Liver (tissue), 9 donors: ENCODE results near the gene TLE2. TPM values are rescaled to one million over a fixed set of nuclear protein-coding genes. Genes with fewer than 3 reads are reported as not detected.
A peak's percentile ranks its signal among the peaks of the same experiment; 100 is the strongest.

ENCODE experiments used
- DNase-seq: peaks from one replicate; pipeline ENCODE4 v3.0.0-alpha.2; 2017; ENCODE audit warnings: low spot score
- H3K27ac ChIP-seq, 2 donors: one replicate each; pipeline ENCODE4 v1.7.0; 2013; ENCODE audit warnings: inconsistent platforms in 2 of 2, low read length in 2 of 2, control low read depth in 1 of 2, low read depth in 1 of 2, mild to moderate bottlenecking in 1 of 2
- H3K27me3 ChIP-seq, 4 donors: one replicate each; pipeline versions ENCODE4 v1.6.1 to v1.7.0; 2013; ENCODE audit warnings: low read length in 3 of 4, inconsistent platforms in 1 of 4, mild to moderate bottlenecking in 1 of 4, moderate library complexity in 1 of 4; ENCODE audit not compliant: control insufficient read depth in 4 of 4, insufficient read depth in 4 of 4
- H3K36me3 ChIP-seq, 4 donors: one replicate each; pipeline versions ENCODE4 v1.6.1 to v1.7.0; 2013; ENCODE audit warnings: low read length in 3 of 4, mild to moderate bottlenecking in 3 of 4, low read depth in 1 of 4, moderate library complexity in 1 of 4; ENCODE audit not compliant: control insufficient read depth in 4 of 4, insufficient read depth in 3 of 4
- H3K4me1 ChIP-seq, 4 donors: one replicate each; pipeline versions ENCODE4 v1.6.1 to v1.7.0; 2013; ENCODE audit warnings: low read length in 3 of 4, mild to moderate bottlenecking in 3 of 4, moderate library complexity in 1 of 4; ENCODE audit not compliant: control insufficient read depth in 4 of 4, insufficient read depth in 4 of 4
- H3K4me3 ChIP-seq, 3 donors: one replicate each; pipeline versions ENCODE4 v1.6.1 to v1.7.0; 2013; ENCODE audit warnings: low read length in 3 of 3, control low read depth in 1 of 3, low read depth in 1 of 3, mild to moderate bottlenecking in 1 of 3
- H3K9ac ChIP-seq, 2 donors: one replicate each; pipeline ENCODE4 v1.7.0; 2013; ENCODE audit warnings: low read length in 2 of 2, mild to moderate bottlenecking in 2 of 2, moderate library complexity in 2 of 2, control low read depth in 1 of 2, low read depth in 1 of 2
- H3K9me3 ChIP-seq, 4 donors: one replicate each; pipeline versions ENCODE4 v1.6.1 to v1.7.0; 2013; ENCODE audit warnings: low read length in 3 of 4; ENCODE audit not compliant: control insufficient read depth in 4 of 4
- FOXA2 ChIP-seq: IDR thresholded peaks from 2 replicates; pipeline ENCODE4 v1.6.1; 2016; ENCODE audit warnings: antibody characterized with exemption
- GABPA ChIP-seq, 2 donors: IDR thresholded peaks in 1 of 2; conservative IDR thresholded peaks in 1 of 2; 2 replicates each; pipeline ENCODE4 v1.6.1; 2016; ENCODE audit warnings: antibody characterized with exemption in 2 of 2, mild to moderate bottlenecking in 1 of 2, moderate library complexity in 1 of 2
- HNF4A ChIP-seq, 2 donors: conservative IDR thresholded peaks; 2 replicates each; pipeline ENCODE4 v1.6.1; 2016; ENCODE audit warnings: antibody characterized with exemption in 2 of 2, mild to moderate bottlenecking in 2 of 2
- HNF4G ChIP-seq: IDR thresholded peaks from 2 replicates; pipeline ENCODE4 v1.6.1; 2016; ENCODE audit warnings: antibody characterized with exemption
- NR2F2 ChIP-seq: IDR thresholded peaks from 2 replicates; pipeline ENCODE4 v1.6.1; 2016; ENCODE audit warnings: antibody characterized with exemption
- SP1 ChIP-seq: IDR thresholded peaks from 2 replicates; pipeline ENCODE4 v1.6.1; 2018; ENCODE audit warnings: antibody characterized with exemption, mild to moderate bottlenecking
- YY1 ChIP-seq: IDR thresholded peaks from 2 replicates; pipeline ENCODE4 v1.6.1; 2016; ENCODE audit warnings: antibody characterized with exemption, mild to moderate bottlenecking
- WGBS: extraction: QIAGEN DNeasy Blood & Tissue Kit; methylation state at CpG from one replicate; pipeline ENCODE4 v1.1.7; 2013; 5-methylcytosine and 5-hydroxymethylcytosine counted together
- polyA plus RNA-seq, 2 donors: library from polyadenylated mRNA; stranded (reverse) in 1 of 2; unstranded in 1 of 2; fragments of 200-250 nt in 1 of 2; fragments of >200 nt in 1 of 2; fragmentation: Nextera tagmentation in 1 of 2; extraction: Ambion mirVana in 1 of 2; gene quantifications; one replicate each; pipeline versions ENCODE4 v1.2.1 to v1.2.3, GENCODE V29; 2013 to 2015
- total RNA-seq, 2 donors: library from RNA; depleted of rRNA; stranded (reverse); fragments of >200 nt; gene quantifications; one replicate each; pipeline ENCODE4 v1.2.3, GENCODE V29; 2014
- donor health status: healthy.
- donor health status: healthy.
- donor health status: healthy.
- donor health status: healthy.
- donor health status: healthy.

Gene TLE2
- total and polyA plus RNA-seq, 4 donors = 3.6 to 9.3 (median 5.8) TPM

DNA sequence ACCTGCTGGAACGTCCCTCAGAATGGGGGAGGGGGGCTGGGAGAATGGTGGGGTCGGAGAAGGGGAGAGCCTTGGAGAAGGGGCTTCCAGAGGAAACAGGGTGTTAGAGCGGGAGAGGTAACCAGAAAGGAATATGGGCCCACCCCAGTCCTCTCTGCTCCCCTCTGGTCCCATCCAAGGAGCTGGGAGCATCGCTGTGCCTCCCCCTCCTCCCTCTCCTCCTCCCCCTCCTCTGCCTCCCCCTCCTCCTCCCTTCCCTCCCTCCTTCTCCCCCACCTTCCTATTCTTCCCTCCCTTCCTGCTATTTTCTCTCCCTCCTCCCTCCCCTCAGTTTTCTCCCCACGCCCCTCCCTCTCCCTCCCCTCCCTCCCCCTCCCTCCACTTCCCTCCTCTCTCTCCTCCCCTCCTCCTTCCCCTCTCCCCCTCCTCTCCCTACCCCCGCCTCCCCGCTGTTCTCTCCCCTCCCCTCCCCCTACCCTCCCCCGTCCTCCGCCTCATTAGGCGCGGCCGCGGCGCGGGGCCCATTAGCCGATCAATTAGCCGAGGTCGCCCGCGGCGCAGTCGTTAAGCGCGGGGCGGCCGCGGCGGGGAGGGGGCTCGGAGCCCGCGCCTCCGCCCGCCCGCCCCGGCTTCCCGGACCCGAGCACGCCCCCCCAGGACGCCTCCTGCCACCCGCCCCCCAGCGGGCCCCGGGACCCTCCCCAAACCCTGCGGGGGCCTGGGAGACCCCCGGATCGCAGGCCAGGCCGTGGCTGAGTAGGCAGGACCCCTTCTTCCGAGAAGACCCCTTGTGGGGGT, 17.8 kb upstream of the TLE2 start:
- Histone ChIP-seq H3K4me1 (peaks cover 0 to 5% (median 3%) of the 10 kb centered on the region in 4 donors), H3K27me3 (no peaks in the 10 kb centered on the region), H3K27ac (no peak overlapping the region), H3K9me3 (no peaks in the 10 kb centered on the region), H3K4me3 (peak overlapping the region in 2 of 3 donors; percentile 22 to 27), H3K9ac (no peak overlapping the region), H3K36me3 (no peaks in the 10 kb centered on the region)
- 7% methylated on average over 47 of the region's 47 CpGs for WGBS
- no peak for DNase-seq
- TF ChIP-seq YY1 = no peak
- TF ChIP-seq NR2F2 = no peak
- no peak for TF ChIP-seq FOXA2

DNA sequence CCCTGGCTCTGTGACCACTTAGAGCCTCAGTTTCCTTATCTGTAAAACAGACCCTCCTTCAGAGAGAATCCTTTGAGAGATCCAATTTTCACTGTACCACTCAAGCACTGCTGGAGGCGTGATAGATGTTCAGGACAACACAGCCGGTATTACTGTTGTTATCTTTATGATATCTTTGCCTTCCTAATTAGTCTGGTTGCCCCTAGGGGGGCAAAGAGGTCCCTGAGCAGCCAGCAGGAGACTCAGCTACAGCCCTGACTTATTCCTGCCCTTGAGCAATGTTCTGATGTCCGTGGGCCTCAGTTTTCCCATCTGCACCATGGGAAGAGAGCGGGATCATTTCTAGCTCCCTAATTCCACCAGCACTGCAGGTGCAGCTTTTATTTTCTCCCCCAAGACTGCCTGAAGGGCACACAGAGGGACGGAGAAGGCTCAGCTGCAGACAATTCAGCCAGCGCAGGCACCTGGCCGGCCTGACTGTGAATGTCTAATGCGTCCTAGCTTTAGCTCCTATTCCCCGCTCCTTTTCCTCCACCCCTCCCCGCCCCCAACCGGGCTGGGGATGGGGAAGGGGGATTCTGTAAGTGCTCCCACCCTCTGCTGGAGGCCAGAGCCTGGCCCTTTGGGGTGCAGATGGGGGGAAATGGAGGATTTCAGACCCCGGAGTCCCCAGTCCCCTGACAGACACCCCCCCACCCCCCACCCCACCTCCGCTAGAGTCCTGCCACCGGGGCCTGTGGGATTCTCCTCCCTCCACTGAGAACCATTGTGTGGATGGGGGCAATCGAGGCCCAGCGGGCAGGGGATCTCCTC, 17.0 kb upstream of the TLE2 start:
- Histone ChIP-seq H3K27me3 (no peaks in the 10 kb centered on the region), H3K36me3 (no peaks in the 10 kb centered on the region), H3K9me3 (no peaks in the 10 kb centered on the region), H3K27ac (no peak overlapping the region), H3K9ac (no peak overlapping the region), H3K4me1 (peaks cover 0 to 5% (median 3%) of the 10 kb centered on the region in 4 donors), H3K4me3 (no peak overlapping the region)
- 70% methylated on average over 16 of the region's 16 CpGs for WGBS
- DNase-seq = no peak
- no peak for TF ChIP-seq HNF4G
- TF ChIP-seq SP1 = no peak
- no peak for TF ChIP-seq NR2F2

DNA sequence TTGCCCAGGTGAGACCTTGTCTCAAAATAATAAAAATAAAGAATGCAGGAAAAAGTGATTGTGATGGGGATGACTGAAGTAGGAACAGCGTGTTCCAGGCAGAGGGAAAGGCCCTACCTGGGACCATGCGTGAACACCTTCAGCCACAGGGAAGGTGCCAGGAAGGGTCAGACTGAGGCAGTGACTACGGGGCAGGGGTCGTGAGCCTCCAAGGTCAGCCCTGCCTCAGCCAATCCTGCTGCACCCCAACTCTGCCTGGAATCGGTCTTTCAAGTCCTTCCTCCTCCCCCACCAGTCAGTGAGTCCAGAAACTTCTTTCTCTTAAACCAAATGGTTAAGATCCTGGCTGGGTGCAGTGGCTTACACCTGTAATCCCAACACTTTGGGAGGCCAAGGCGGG, 16.1 kb upstream of the TLE2 start:
- no peak overlapping the region for H3K4me3 ChIP-seq
- TF ChIP-seq GABPA (IDR thresholded peaks at IDR 0.05 in 1 of 2, conservative IDR thresholded peaks at IDR 0.05 in 1 of 2) (no peak), HNF4A (conservative IDR thresholded peaks at IDR 0.05) (no peak), SP1 (no peak)
- DNase-seq = no peak
- H3K4me1 ChIP-seq = peaks cover 0 to 5% (median 3%) of the 10 kb centered on the region in 4 donors
- no peak overlapping the region for H3K27ac ChIP-seq
- H3K9me3 ChIP-seq = no peaks in the 10 kb centered on the region
- WGBS = 88% methylated on average over 6 of the region's 6 CpGs
- H3K36me3 ChIP-seq = no peaks in the 10 kb centered on the region
- no peaks in the 10 kb centered on the region for H3K27me3 ChIP-seq
- no peak overlapping the region for H3K9ac ChIP-seq

DNA sequence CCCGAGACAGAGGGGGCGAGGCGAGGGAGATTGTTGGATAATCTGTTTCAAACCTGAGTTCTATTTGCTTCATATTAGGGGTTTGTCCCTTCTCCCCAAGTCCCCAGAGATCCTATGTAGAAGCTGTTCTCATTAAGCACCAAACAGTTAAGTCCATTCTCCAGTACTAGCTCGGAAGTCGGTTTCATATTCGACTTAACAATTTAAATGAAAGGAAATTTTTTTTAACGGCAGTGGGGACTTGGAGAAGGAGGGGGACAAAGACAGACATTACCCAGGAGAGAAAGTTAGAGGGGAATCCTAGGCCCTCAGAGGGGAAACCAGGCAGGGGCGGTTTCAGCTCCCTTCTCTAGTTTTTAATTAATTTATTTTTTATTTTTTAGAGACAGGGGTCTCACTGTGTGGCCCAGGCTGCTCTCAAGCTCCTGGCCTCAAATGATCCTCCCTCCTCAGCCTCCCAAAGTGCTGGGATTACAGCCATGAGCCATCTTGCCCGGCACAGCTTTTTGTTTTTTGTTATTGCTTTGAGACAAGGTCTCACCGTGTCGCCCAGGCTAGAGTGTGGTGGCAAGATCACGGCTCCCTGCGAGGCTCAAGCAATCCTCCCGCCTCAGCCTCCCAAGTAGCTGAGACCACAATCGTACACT, 13.7 kb upstream of the TLE2 start:
- Histone ChIP-seq H3K9ac (no peak overlapping the region), H3K27me3 (no peaks in the 10 kb centered on the region), H3K27ac (no peak overlapping the region), H3K36me3 (no peaks in the 10 kb centered on the region), H3K9me3 (no peaks in the 10 kb centered on the region), H3K4me1 (peaks cover 0 to 5% (median 3%) of the 10 kb centered on the region in 4 donors), H3K4me3 (no peak overlapping the region)
- WGBS = 65% methylated on average over 15 of the region's 15 CpGs
- TF ChIP-seq GABPA (IDR thresholded peaks at IDR 0.05 in 1 of 2, conservative IDR thresholded peaks at IDR 0.05 in 1 of 2) = no peak
- DNase-seq = no peak
